ENCODE results near the gene MYLK4. TPM values are rescaled to one million over a fixed set of nuclear protein-coding genes. Genes with fewer than 3 reads are reported as not detected.

The MYLK4 gene
- total and polyA plus RNA-seq, 4 donors, result 0.07 to 0.65 (median 0.39) TPM

GRCh38 chr6:2646346-2646745, 104.4 kb downstream of the MYLK4 start:
- Histone ChIP-seq H3K9ac (ENCODE audit: low read depth in 1 of 2, low read length in 2 of 2) (no peak overlapping the region), H3K4me1 (ENCODE audit: control insufficient read depth in 4 of 4, insufficient read depth in 4 of 4, low read length in 3 of 4) (no peaks in the 10 kb centered on the region), H3K27ac (ENCODE audit: low read depth in 1 of 2, low read length in 2 of 2) (no peak overlapping the region), H3K27me3 (ENCODE audit: control insufficient read depth in 4 of 4, insufficient read depth in 4 of 4, low read length in 3 of 4) (no peaks in the 10 kb centered on the region), H3K36me3 (ENCODE audit: control insufficient read depth in 4 of 4, insufficient read depth in 3 of 4, low read depth in 1 of 4, low read length in 3 of 4) (no peaks in the 10 kb centered on the region), H3K9me3 (ENCODE audit: control insufficient read depth in 4 of 4, low read length in 3 of 4) (no peaks in the 10 kb centered on the region), H3K4me3 (ENCODE audit: low read depth in 1 of 3, low read length in 3 of 3) (no peak overlapping the region)
- no peak for DNase-seq (ENCODE audit: low spot score)
- no peak for TF ChIP-seq FOXA1 (IDR thresholded peaks at IDR 0.05)
- WGBS, result 82% methylated on average over 3 of the region's 3 CpGs

DNA sequence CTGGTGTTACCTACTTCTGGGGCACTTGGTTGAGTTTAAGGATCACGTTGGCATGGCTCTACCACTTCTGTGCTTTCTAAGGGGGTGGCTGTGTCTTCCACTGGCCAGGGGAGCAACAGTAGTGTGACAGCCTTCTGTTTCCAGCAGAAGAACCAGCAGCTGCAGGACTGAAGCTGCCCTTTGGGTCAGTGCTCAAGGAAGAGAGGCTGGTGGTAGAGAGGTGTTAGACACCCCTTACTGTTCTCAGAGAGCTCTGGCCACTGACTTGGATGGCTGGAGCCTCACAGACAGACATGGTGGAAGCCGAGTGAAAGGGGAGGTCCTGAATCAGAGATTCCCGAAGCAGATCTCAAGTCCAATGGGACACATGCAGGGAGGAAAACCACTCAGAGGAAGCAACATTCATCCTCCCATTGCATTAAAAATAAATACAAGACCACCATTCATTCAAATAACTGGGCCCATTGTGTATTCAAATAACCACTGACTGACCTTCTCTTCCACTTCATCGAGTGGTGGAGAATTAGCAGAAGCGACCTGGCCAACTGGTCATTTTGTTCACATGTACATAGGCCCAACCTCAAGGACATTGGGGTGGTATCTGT, 106.7 kb downstream of the MYLK4 start:
- Histone ChIP-seq H3K27me3 (ENCODE audit: control insufficient read depth in 4 of 4, insufficient read depth in 4 of 4, low read length in 3 of 4) (no peaks in the 10 kb centered on the region), H3K27ac (ENCODE audit: low read depth in 1 of 2, low read length in 2 of 2) (no peak overlapping the region), H3K36me3 (ENCODE audit: control insufficient read depth in 4 of 4, insufficient read depth in 3 of 4, low read depth in 1 of 4, low read length in 3 of 4) (no peaks in the 10 kb centered on the region), H3K4me3 (ENCODE audit: low read depth in 1 of 3, low read length in 3 of 3) (no peak overlapping the region), H3K9me3 (ENCODE audit: control insufficient read depth in 4 of 4, low read length in 3 of 4) (no peaks in the 10 kb centered on the region), H3K9ac (ENCODE audit: low read depth in 1 of 2, low read length in 2 of 2) (no peak overlapping the region), H3K4me1 (ENCODE audit: control insufficient read depth in 4 of 4, insufficient read depth in 4 of 4, low read length in 3 of 4) (no peaks in the 10 kb centered on the region)
- TF ChIP-seq, protein P1, sequence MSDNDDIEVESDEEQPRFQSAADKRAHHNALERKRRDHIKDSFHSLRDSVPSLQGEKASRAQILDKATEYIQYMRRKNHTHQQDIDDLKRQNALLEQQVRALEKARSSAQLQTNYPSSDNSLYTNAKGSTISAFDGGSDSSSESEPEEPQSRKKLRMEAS (IDR thresholded peaks at IDR 0.05), result no peak
- TF ChIP-seq JUND (IDR thresholded peaks at IDR 0.05) (no peak), HNF4A (conservative IDR thresholded peaks at IDR 0.05) (no peak), YY1 (IDR thresholded peaks at IDR 0.05) (no peak), TAF1 (conservative IDR thresholded peaks at IDR 0.05) (no peak), ZBTB33 (IDR thresholded peaks at IDR 0.05) (no peak)
- TF ChIP-seq, protein P2, sequence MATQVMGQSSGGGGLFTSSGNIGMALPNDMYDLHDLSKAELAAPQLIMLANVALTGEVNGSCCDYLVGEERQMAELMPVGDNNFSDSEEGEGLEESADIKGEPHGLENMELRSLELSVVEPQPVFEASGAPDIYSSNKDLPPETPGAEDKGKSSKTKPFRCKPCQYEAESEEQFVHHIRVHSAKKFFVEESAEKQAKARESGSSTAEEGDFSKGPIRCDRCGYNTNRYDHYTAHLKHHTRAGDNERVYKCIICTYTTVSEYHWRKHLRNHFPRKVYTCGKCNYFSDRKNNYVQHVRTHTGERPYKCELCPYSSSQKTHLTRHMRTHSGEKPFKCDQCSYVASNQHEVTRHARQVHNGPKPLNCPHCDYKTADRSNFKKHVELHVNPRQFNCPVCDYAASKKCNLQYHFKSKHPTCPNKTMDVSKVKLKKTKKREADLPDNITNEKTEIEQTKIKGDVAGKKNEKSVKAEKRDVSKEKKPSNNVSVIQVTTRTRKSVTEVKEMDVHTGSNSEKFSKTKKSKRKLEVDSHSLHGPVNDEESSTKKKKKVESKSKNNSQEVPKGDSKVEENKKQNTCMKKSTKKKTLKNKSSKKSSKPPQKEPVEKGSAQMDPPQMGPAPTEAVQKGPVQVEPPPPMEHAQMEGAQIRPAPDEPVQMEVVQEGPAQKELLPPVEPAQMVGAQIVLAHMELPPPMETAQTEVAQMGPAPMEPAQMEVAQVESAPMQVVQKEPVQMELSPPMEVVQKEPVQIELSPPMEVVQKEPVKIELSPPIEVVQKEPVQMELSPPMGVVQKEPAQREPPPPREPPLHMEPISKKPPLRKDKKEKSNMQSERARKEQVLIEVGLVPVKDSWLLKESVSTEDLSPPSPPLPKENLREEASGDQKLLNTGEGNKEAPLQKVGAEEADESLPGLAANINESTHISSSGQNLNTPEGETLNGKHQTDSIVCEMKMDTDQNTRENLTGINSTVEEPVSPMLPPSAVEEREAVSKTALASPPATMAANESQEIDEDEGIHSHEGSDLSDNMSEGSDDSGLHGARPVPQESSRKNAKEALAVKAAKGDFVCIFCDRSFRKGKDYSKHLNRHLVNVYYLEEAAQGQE (IDR thresholded peaks at IDR 0.05), result no peak
- no peak for DNase-seq (ENCODE audit: low spot score)
- 81% methylated on average over 5 of the region's 5 CpGs for WGBS

GRCh38 chr6:2643130-2643529, 107.6 kb downstream of the MYLK4 start:
- DNase-seq (ENCODE audit: low spot score), result no peak
- 81% methylated on average over 2 of the region's 2 CpGs for WGBS
- Histone ChIP-seq H3K4me3 (ENCODE audit: low read depth in 1 of 3, low read length in 3 of 3) (no peak overlapping the region), H3K9ac (ENCODE audit: low read depth in 1 of 2, low read length in 2 of 2) (no peak overlapping the region), H3K4me1 (ENCODE audit: control insufficient read depth in 4 of 4, insufficient read depth in 4 of 4, low read length in 3 of 4) (no peaks in the 10 kb centered on the region), H3K27me3 (ENCODE audit: control insufficient read depth in 4 of 4, insufficient read depth in 4 of 4, low read length in 3 of 4) (no peaks in the 10 kb centered on the region), H3K27ac (ENCODE audit: low read depth in 1 of 2, low read length in 2 of 2) (no peak overlapping the region), H3K9me3 (ENCODE audit: control insufficient read depth in 4 of 4, low read length in 3 of 4) (no peaks in the 10 kb centered on the region), H3K36me3 (ENCODE audit: control insufficient read depth in 4 of 4, insufficient read depth in 3 of 4, low read depth in 1 of 4, low read length in 3 of 4) (no peaks in the 10 kb centered on the region)
- TF ChIP-seq HNF4A (conservative IDR thresholded peaks at IDR 0.05) (no peak), NR2F2 (IDR thresholded peaks at IDR 0.05) (no peak), HNF4G (IDR thresholded peaks at IDR 0.05) (no peak), ZBTB33 (IDR thresholded peaks at IDR 0.05) (no peak), TAF1 (conservative IDR thresholded peaks at IDR 0.05) (no peak), EGR1 (IDR thresholded peaks at IDR 0.05; ENCODE audit: low read depth in 2 of 2) (no peak), FOXA1 (IDR thresholded peaks at IDR 0.05) (no peak), JUND (IDR thresholded peaks at IDR 0.05) (no peak)
- TF ChIP-seq, protein P3, sequence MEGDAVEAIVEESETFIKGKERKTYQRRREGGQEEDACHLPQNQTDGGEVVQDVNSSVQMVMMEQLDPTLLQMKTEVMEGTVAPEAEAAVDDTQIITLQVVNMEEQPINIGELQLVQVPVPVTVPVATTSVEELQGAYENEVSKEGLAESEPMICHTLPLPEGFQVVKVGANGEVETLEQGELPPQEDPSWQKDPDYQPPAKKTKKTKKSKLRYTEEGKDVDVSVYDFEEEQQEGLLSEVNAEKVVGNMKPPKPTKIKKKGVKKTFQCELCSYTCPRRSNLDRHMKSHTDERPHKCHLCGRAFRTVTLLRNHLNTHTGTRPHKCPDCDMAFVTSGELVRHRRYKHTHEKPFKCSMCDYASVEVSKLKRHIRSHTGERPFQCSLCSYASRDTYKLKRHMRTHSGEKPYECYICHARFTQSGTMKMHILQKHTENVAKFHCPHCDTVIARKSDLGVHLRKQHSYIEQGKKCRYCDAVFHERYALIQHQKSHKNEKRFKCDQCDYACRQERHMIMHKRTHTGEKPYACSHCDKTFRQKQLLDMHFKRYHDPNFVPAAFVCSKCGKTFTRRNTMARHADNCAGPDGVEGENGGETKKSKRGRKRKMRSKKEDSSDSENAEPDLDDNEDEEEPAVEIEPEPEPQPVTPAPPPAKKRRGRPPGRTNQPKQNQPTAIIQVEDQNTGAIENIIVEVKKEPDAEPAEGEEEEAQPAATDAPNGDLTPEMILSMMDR (IDR thresholded peaks at IDR 0.05; ENCODE audit: low read depth, low read length, missing input control), result no peak
- TF ChIP-seq, protein P2 (IDR thresholded peaks at IDR 0.05), result no peak
- TF ChIP-seq, protein P1 (IDR thresholded peaks at IDR 0.05), result no peak
